Neural cell (in vitro differentiated cells): Measurements from ENCODE around the gene RHCE.

Experiments
- CTCF ChIP-seq: fragments of 450-650 bp; IDR thresholded peaks from 2 replicates; pipeline ENCODE4 v1.5.1; 2014; ENCODE audit warnings: antibody characterized with exemption, mild to moderate bottlenecking, moderate library complexity; ENCODE audit not compliant: poor library complexity, severe bottlenecking
- EP300 ChIP-seq: fragments of 450-650 bp; conservative IDR thresholded peaks from 2 replicates; pipeline ENCODE4 v1.6.1; 2014; ENCODE audit warnings: antibody characterized with exemption, mild to moderate bottlenecking, moderate library complexity; ENCODE audit not compliant: poor library complexity, severe bottlenecking
- EZH2 ChIP-seq: fragments of 200-600, 300-800 bp; shearing (Covaris generic), sonication (generic); IDR thresholded peaks from 2 replicates; pipeline ENCODE4 v1.6.1; 2014; ENCODE audit warnings: antibody characterized with exemption, low read length, borderline replicate concordance, mild to moderate bottlenecking; ENCODE audit not compliant: insufficient read depth, poor library complexity, severe bottlenecking
- POLR2AphosphoS5 ChIP-seq: IDR thresholded peaks from 2 replicates; pipeline ENCODE4 v1.6.1; 2012
- RAD21 ChIP-seq: fragments of 450-650 bp; conservative IDR thresholded peaks from 2 replicates; pipeline ENCODE4 v1.6.1; 2014; ENCODE audit warnings: antibody characterized with exemption, mild to moderate bottlenecking, moderate library complexity
- REST ChIP-seq: IDR thresholded peaks from 2 replicates; pipeline ENCODE4 v1.6.1; 2012; ENCODE audit warnings: borderline replicate concordance
- TAF1 ChIP-seq: IDR thresholded peaks from 2 replicates; pipeline ENCODE4 v1.6.1; 2012; ENCODE audit warnings: low read depth

- no peak for TF ChIP-seq POLR2AphosphoS5
- TF ChIP-seq CTCF: no peak
- no peak for TF ChIP-seq EZH2
- TF ChIP-seq REST: no peak
- no peak for TF ChIP-seq RAD21
- no peak for TF ChIP-seq EP300
- no peak for TF ChIP-seq TAF1
Measured at GRCh38 chr1:25435397-25436108, 14.9 kb upstream of the RHCE start.
